Loucy (cell line): ENCODE results near the gene ADGRB3.

Experiments used
- H2AFZ ChIP-seq: fragments of 200-600 bp; sonication (generic); 2 replicates; pipeline ENCODE4 v1.6.0; 2016; ENCODE audit warnings: antibody characterized with exemption, mild to moderate bottlenecking, low read length, moderate library complexity
- H3F3A ChIP-seq: fragments of 200-600 bp; 2 replicates; pipeline ENCODE4 v1.6.0; 2016; ENCODE audit warnings: antibody characterized with exemption, low read depth, mild to moderate bottlenecking
- H3K27me3 ChIP-seq: fragments of 200-600 bp; sonication (generic); 2 replicates; pipeline ENCODE4 v1.6.1; 2014; ENCODE audit warnings: low read length, mild to moderate bottlenecking; ENCODE audit not compliant: insufficient read depth, poor library complexity, severe bottlenecking
- H3K36me3 ChIP-seq: fragments of 200-600 bp; sonication (generic); 2 replicates; pipeline ENCODE4 v1.6.1; 2016; ENCODE audit warnings: low read length; ENCODE audit not compliant: insufficient read depth
- H3K4me1 ChIP-seq: fragments of 200-600 bp; sonication (generic); 2 replicates; pipeline ENCODE4 v1.5.1; 2014; ENCODE audit warnings: low read length, mild to moderate bottlenecking; ENCODE audit not compliant: insufficient read depth, poor library complexity, severe bottlenecking
- H3K4me2 ChIP-seq: fragments of 200-600 bp; sonication (generic); 2 replicates; pipeline ENCODE4 v1.6.0; 2014; ENCODE audit warnings: antibody characterized with exemption, low read length, low read depth, mild to moderate bottlenecking; ENCODE audit not compliant: poor library complexity, severe bottlenecking
- H3K4me3 ChIP-seq: fragments of 200-600 bp; sonication (generic); 2 replicates; pipeline ENCODE4 v1.5.1; 2014; ENCODE audit warnings: low read length, mild to moderate bottlenecking, mixed read lengths; ENCODE audit not compliant: poor library complexity, severe bottlenecking
- H3K79me2 ChIP-seq: fragments of 200-600 bp; sonication (generic); 2 replicates; pipeline ENCODE4 v1.6.1; 2014; ENCODE audit warnings: low read length; ENCODE audit not compliant: insufficient read depth
- H3K9ac ChIP-seq: fragments of 200-600 bp; sonication (generic); 2 replicates; pipeline ENCODE4 v1.6.0; 2014; ENCODE audit warnings: mild to moderate bottlenecking, low read depth, low read length, moderate library complexity; ENCODE audit not compliant: poor library complexity, severe bottlenecking
- H3K9me2 ChIP-seq: fragments of 200-600 bp; sonication (generic); replicated peaks from 2 replicates; pipeline ENCODE4 v1.6.1; 2016; ENCODE audit warnings: low read depth, low read length, mixed read lengths
- H3K9me3 ChIP-seq: fragments of 200-600 bp; sonication (generic); 2 replicates; pipeline ENCODE4 v1.6.1; 2014; ENCODE audit warnings: mild to moderate bottlenecking, antibody characterized with exemption, low read length, low read depth; ENCODE audit not compliant: insufficient read depth
- H4K20me1 ChIP-seq: fragments of 200-600 bp; sonication (generic); 2 replicates; pipeline ENCODE4 v1.6.0; 2014; ENCODE audit warnings: antibody characterized with exemption, low read length, mild to moderate bottlenecking; ENCODE audit not compliant: insufficient read depth, poor library complexity, severe bottlenecking
- EZH2phosphoT487 ChIP-seq: fragments of 200-600 bp; IDR thresholded peaks from 2 replicates; pipeline ENCODE4 v1.6.1; 2018; ENCODE audit warnings: antibody characterized with exemption, mild to moderate bottlenecking, moderate library complexity, borderline replicate concordance
- TF ChIP-seq, protein P1 (sequence below): fragments of 200-600 bp; sonication (generic); conservative IDR thresholded peaks from 2 replicates; pipeline ENCODE4 v1.5.1; 2014; ENCODE audit warnings: mild to moderate bottlenecking, antibody characterized with exemption, low read length

ADGRB3 gene

DNA sequence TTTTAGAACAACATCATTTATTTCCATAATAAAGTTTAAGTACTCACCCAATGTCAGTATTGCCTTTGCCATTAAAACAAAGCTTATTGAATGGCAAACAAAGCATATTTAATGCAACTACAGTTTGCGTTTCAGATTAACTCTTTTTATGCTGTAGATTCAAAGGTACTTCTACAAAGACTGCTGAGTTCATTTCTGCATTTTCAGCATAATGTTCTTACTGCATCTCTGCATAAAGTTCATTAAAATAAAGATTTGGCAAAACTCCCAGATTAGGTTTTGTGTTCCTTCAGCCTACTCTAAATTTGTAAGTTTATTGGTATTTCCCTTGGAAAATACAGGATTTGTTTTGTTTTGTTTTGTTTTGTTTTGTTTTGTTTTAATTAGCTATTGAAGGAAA lies 359.4 kb downstream of the ADGRB3 start:
- H3K9ac ChIP-seq: no peak overlapping the region
- H3K27me3 ChIP-seq: no peaks in the 10 kb centered on the region
- H3K4me2 ChIP-seq: no peak overlapping the region
- no peaks in the 10 kb centered on the region for H3K9me3 ChIP-seq
- H3K9me2 ChIP-seq: no peaks in the 10 kb centered on the region
- H3K79me2 ChIP-seq: no peaks in the 10 kb centered on the region
- no peak overlapping the region for H3K4me3 ChIP-seq
- no peaks in the 10 kb centered on the region for H4K20me1 ChIP-seq
- H3F3A ChIP-seq: no peaks in the 10 kb centered on the region
- H2AFZ ChIP-seq: no peak overlapping the region
- H3K36me3 ChIP-seq: no peaks in the 10 kb centered on the region
- TF ChIP-seq, protein P1, sequence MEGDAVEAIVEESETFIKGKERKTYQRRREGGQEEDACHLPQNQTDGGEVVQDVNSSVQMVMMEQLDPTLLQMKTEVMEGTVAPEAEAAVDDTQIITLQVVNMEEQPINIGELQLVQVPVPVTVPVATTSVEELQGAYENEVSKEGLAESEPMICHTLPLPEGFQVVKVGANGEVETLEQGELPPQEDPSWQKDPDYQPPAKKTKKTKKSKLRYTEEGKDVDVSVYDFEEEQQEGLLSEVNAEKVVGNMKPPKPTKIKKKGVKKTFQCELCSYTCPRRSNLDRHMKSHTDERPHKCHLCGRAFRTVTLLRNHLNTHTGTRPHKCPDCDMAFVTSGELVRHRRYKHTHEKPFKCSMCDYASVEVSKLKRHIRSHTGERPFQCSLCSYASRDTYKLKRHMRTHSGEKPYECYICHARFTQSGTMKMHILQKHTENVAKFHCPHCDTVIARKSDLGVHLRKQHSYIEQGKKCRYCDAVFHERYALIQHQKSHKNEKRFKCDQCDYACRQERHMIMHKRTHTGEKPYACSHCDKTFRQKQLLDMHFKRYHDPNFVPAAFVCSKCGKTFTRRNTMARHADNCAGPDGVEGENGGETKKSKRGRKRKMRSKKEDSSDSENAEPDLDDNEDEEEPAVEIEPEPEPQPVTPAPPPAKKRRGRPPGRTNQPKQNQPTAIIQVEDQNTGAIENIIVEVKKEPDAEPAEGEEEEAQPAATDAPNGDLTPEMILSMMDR: no peak
- TF ChIP-seq EZH2phosphoT487: no peak
- no peaks in the 10 kb centered on the region for H3K4me1 ChIP-seq

DNA sequence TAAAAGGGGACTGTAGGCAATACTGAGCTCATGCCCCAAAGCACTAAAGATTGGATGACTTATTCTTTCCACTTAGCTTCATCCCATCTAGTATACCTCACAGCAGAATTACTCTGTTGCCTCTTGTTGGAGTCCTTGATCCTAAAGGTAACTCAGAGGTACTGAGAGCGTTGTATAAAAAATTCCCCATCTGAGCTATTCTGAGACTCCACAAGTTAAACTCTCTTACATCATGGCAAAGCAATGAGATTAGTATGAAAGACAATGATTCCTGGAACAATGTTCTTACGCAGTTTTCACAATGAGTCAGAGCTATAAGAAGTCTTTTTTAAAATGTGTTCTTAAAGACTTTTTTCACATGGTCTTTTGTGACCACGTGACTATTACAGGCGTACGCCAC lies 370.1 kb downstream of the ADGRB3 start:
- no peaks in the 10 kb centered on the region for H3K9me3 ChIP-seq
- H3K27me3 ChIP-seq: no peaks in the 10 kb centered on the region
- H2AFZ ChIP-seq: no peak overlapping the region
- H3F3A ChIP-seq: no peaks in the 10 kb centered on the region
- no peak overlapping the region for H3K4me3 ChIP-seq
- H3K4me2 ChIP-seq: no peak overlapping the region
- H3K9me2 ChIP-seq: no peaks in the 10 kb centered on the region; the same call in 1 of the 2 replicates
- TF ChIP-seq, protein P1: no peak
- TF ChIP-seq EZH2phosphoT487: no peak
- H3K36me3 ChIP-seq: no peaks in the 10 kb centered on the region
- no peaks in the 10 kb centered on the region for H3K4me1 ChIP-seq
- H4K20me1 ChIP-seq: no peaks in the 10 kb centered on the region
- H3K79me2 ChIP-seq: no peaks in the 10 kb centered on the region
- H3K9ac ChIP-seq: no peak overlapping the region

GRCh38 chr6:69007781-69008180 lies 372.7 kb downstream of the ADGRB3 start:
- no peaks in the 10 kb centered on the region for H3K4me1 ChIP-seq
- no peak for TF ChIP-seq EZH2phosphoT487
- TF ChIP-seq, protein P1: no peak
- no peak overlapping the region for H2AFZ ChIP-seq
- no peaks in the 10 kb centered on the region; the same call in 1 of the 2 replicates for H3K9me2 ChIP-seq
- no peak overlapping the region for H3K9ac ChIP-seq
- H4K20me1 ChIP-seq: no peaks in the 10 kb centered on the region
- H3K27me3 ChIP-seq: no peaks in the 10 kb centered on the region
- H3K79me2 ChIP-seq: no peaks in the 10 kb centered on the region
- no peaks in the 10 kb centered on the region for H3K9me3 ChIP-seq
- no peak overlapping the region for H3K4me3 ChIP-seq
- H3K4me2 ChIP-seq: no peak overlapping the region
- no peaks in the 10 kb centered on the region for H3F3A ChIP-seq
- no peaks in the 10 kb centered on the region for H3K36me3 ChIP-seq
